Measurements from ENCODE around the gene BANF1.

BANF1 gene

GRCh38 chr11:65982824-65983588 lies 19.3 kb upstream of the BANF1 start:
- TF ChIP-seq TOX (CRISPR knock-in tag; IDR thresholded peaks at IDR 0.05; ENCODE audit: borderline replicate concordance) (no peak), ARNTL (CRISPR knock-in tag; IDR thresholded peaks at IDR 0.05; ENCODE audit: borderline replicate concordance, low read depth) (no peak), ZFP3 (CRISPR knock-in tag; IDR thresholded peaks at IDR 0.05) (no peak), ISL1 (CRISPR knock-in tag; IDR thresholded peaks at IDR 0.05) (no peak)
- TF ChIP-seq, protein P1, sequence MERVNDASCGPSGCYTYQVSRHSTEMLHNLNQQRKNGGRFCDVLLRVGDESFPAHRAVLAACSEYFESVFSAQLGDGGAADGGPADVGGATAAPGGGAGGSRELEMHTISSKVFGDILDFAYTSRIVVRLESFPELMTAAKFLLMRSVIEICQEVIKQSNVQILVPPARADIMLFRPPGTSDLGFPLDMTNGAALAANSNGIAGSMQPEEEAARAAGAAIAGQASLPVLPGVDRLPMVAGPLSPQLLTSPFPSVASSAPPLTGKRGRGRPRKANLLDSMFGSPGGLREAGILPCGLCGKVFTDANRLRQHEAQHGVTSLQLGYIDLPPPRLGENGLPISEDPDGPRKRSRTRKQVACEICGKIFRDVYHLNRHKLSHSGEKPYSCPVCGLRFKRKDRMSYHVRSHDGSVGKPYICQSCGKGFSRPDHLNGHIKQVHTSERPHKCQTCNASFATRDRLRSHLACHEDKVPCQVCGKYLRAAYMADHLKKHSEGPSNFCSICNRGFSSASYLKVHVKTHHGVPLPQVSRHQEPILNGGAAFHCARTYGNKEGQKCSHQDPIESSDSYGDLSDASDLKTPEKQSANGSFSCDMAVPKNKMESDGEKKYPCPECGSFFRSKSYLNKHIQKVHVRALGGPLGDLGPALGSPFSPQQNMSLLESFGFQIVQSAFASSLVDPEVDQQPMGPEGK (CRISPR knock-in tag; IDR thresholded peaks at IDR 0.05; ENCODE audit: borderline replicate concordance), result no peak
- TF ChIP-seq, protein P2, sequence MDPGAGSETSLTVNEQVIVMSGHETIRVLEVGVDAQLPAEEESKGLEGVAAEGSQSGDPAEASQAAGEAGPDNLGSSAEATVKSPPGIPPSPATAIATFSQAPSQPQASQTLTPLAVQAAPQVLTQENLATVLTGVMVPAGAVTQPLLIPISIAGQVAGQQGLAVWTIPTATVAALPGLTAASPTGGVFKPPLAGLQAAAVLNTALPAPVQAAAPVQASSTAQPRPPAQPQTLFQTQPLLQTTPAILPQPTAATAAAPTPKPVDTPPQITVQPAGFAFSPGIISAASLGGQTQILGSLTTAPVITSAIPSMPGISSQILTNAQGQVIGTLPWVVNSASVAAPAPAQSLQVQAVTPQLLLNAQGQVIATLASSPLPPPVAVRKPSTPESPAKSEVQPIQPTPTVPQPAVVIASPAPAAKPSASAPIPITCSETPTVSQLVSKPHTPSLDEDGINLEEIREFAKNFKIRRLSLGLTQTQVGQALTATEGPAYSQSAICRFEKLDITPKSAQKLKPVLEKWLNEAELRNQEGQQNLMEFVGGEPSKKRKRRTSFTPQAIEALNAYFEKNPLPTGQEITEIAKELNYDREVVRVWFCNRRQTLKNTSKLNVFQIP (CRISPR knock-in tag; IDR thresholded peaks at IDR 0.05; ENCODE audit: borderline replicate concordance, low read depth), result no peak
- ATAC-seq, result no peak

- no peak for ATAC-seq
- TF ChIP-seq TSHZ2 (CRISPR knock-in tag; IDR thresholded peaks at IDR 0.05) (no peak), ARNTL (CRISPR knock-in tag; IDR thresholded peaks at IDR 0.05; ENCODE audit: borderline replicate concordance, low read depth) (no peak), ZNF70 (CRISPR knock-in tag; IDR thresholded peaks at IDR 0.05) (no peak), ZFP30 (CRISPR knock-in tag; IDR thresholded peaks at IDR 0.05) (no peak), CSDC2 (CRISPR knock-in tag; IDR thresholded peaks at IDR 0.05) (no peak), ISL1 (CRISPR knock-in tag; IDR thresholded peaks at IDR 0.05) (no peak), ZFP3 (CRISPR knock-in tag; IDR thresholded peaks at IDR 0.05) (no peak), GLIS3 (CRISPR knock-in tag; IDR thresholded peaks at IDR 0.05) (no peak), ZNF8 (CRISPR knock-in tag; IDR thresholded peaks at IDR 0.05) (no peak), TOX (CRISPR knock-in tag; IDR thresholded peaks at IDR 0.05; ENCODE audit: borderline replicate concordance) (no peak), RARB (CRISPR knock-in tag; IDR thresholded peaks at IDR 0.05) (no peak)
- TF ChIP-seq, protein P2 (CRISPR knock-in tag; IDR thresholded peaks at IDR 0.05; ENCODE audit: borderline replicate concordance, low read depth), result no peak
Measured at GRCh38 chr11:65983589-65983987, 18.7 kb upstream of the BANF1 start.

GRCh38 chr11:65987336-65987735 lies 15.0 kb upstream of the BANF1 start:
- TF ChIP-seq GLIS3 (CRISPR knock-in tag; IDR thresholded peaks at IDR 0.05), result no peak
- no peak for TF ChIP-seq ARNTL (CRISPR knock-in tag; IDR thresholded peaks at IDR 0.05; ENCODE audit: borderline replicate concordance, low read depth)
- TF ChIP-seq ZFP30 (CRISPR knock-in tag; IDR thresholded peaks at IDR 0.05), result no peak
- TF ChIP-seq, protein P2 (CRISPR knock-in tag; IDR thresholded peaks at IDR 0.05; ENCODE audit: borderline replicate concordance, low read depth), result no peak
- TF ChIP-seq TOX (CRISPR knock-in tag; IDR thresholded peaks at IDR 0.05; ENCODE audit: borderline replicate concordance), result no peak
- no peak for TF ChIP-seq CREB5 (CRISPR knock-in tag; IDR thresholded peaks at IDR 0.05; ENCODE audit: low read depth)
- no peak for TF ChIP-seq ZNF8 (CRISPR knock-in tag; IDR thresholded peaks at IDR 0.05)
- no peak for TF ChIP-seq OSR1 (CRISPR knock-in tag; IDR thresholded peaks at IDR 0.05)
- TF ChIP-seq PPARA (CRISPR knock-in tag; IDR thresholded peaks at IDR 0.05; ENCODE audit: borderline replicate concordance), result no peak
- TF ChIP-seq ZC3H10 (CRISPR knock-in tag; IDR thresholded peaks at IDR 0.05), result no peak
- no peak for TF ChIP-seq SNAI2 (CRISPR knock-in tag; IDR thresholded peaks at IDR 0.05)
- TF ChIP-seq ZNF70 (CRISPR knock-in tag; IDR thresholded peaks at IDR 0.05), result no peak
- no peak for TF ChIP-seq BACH2 (CRISPR knock-in tag; IDR thresholded peaks at IDR 0.05; ENCODE audit: borderline replicate concordance)
- no peak for TF ChIP-seq CSRNP3 (CRISPR knock-in tag; IDR thresholded peaks at IDR 0.05)
- TF ChIP-seq ZFP3 (CRISPR knock-in tag; IDR thresholded peaks at IDR 0.05), result no peak
- no peak for TF ChIP-seq ZNF565 (CRISPR knock-in tag; conservative IDR thresholded peaks at IDR 0.05; ENCODE audit: low read depth)
- TF ChIP-seq ISL1 (CRISPR knock-in tag; IDR thresholded peaks at IDR 0.05), result no peak
- no peak for TF ChIP-seq RARB (CRISPR knock-in tag; IDR thresholded peaks at IDR 0.05)
- no peak for TF ChIP-seq TCF4 (CRISPR knock-in tag; IDR thresholded peaks at IDR 0.05; ENCODE audit: borderline replicate concordance)
- no peak for TF ChIP-seq ESRRG (CRISPR knock-in tag; IDR thresholded peaks at IDR 0.05)

More at GRCh38 chr11:65987336-65987735, 15.0 kb upstream of the BANF1 start:
- ATAC-seq, result no peak
